CD4-positive, alpha-beta memory T cell (primary cell): ENCODE data around the gene RAPGEF1. TPM values are rescaled to one million over a fixed set of nuclear protein-coding genes. Genes with fewer than 3 reads are reported as not detected.
A peak's percentile ranks its signal among the peaks of the same experiment; 100 is the strongest.

ENCODE experiments used
- CTCF ChIA-PET: fragments of 350-600 bp; sonication (Branson Sonifier 250); formaldehyde crosslinking; loops from one replicate; lab custom pipeline; 2021; ENCODE audit warnings: inconsistent platforms; ENCODE audit not compliant: partially characterized antibody; lab: Charles Lee
- POLR2A ChIA-PET: fragments of 350-600 bp; sonication (Branson Sonifier 250); formaldehyde crosslinking; loops from one replicate; lab custom pipeline; 2021; ENCODE audit not compliant: partially characterized antibody; lab: Charles Lee
- DNase-seq, 5 donors: peaks; one replicate each; pipeline versions ENCODE4 v3.0.0 to v3.0.0-alpha.2; 2020 to 2022; ENCODE audit warnings: mixed read lengths in 1 of 5
- H3K27ac ChIP-seq: one replicate; pipeline ENCODE4 v1.7.0; 2013; ENCODE audit warnings: low read depth, low read length
- H3K27me3 ChIP-seq: 2 replicates; pipeline ENCODE4 v1.7.0; 2013; ENCODE audit warnings: mild to moderate bottlenecking, low read length, moderate library complexity; ENCODE audit not compliant: insufficient read depth
- H3K36me3 ChIP-seq: 2 replicates; pipeline ENCODE4 v1.7.0; 2013; ENCODE audit warnings: mild to moderate bottlenecking, low read length, moderate library complexity; ENCODE audit not compliant: insufficient read depth
- H3K4me1 ChIP-seq: 2 replicates; pipeline ENCODE4 v1.7.0; 2013; ENCODE audit warnings: mild to moderate bottlenecking, low read length, moderate library complexity; ENCODE audit not compliant: insufficient read depth
- H3K4me3 ChIP-seq, 2 donors: one replicate each; pipeline ENCODE4 v1.7.0; 2013; ENCODE audit warnings: low read length in 2 of 2, mild to moderate bottlenecking in 1 of 2
- H3K9me3 ChIP-seq, 2 donors: one replicate each; pipeline ENCODE4 v1.7.0; 2013; ENCODE audit warnings: low read length in 2 of 2, control low read depth in 1 of 2; ENCODE audit not compliant: control insufficient read depth in 1 of 2
- H3K27ac Mint-ChIP-seq, 7 donors: one replicate each; pipeline ENCODE4 v1.8.0; 2020 to 2021; ENCODE audit warnings: mixed read lengths in 7 of 7, mild to moderate bottlenecking in 6 of 7, inconsistent platforms in 3 of 7, moderate library complexity in 3 of 7
- H3K27me3 Mint-ChIP-seq, 2 donors: one replicate each; pipeline ENCODE4 v1.8.0; 2020 to 2021; ENCODE audit warnings: mixed read lengths in 2 of 2
- H3K36me3 Mint-ChIP-seq, 2 donors: one replicate each; pipeline ENCODE4 v1.8.0; 2020 to 2021; ENCODE audit warnings: mixed read lengths in 2 of 2, inconsistent platforms in 1 of 2, mild to moderate bottlenecking in 1 of 2
- H3K4me1 Mint-ChIP-seq, 4 donors: one replicate each; pipeline ENCODE4 v1.8.0; 2020 to 2021; ENCODE audit warnings: mixed read lengths in 4 of 4, mild to moderate bottlenecking in 1 of 4
- H3K4me3 Mint-ChIP-seq, 8 donors: one replicate each; pipeline ENCODE4 v1.8.0; 2020 to 2021; ENCODE audit warnings: mixed read lengths in 8 of 8, mild to moderate bottlenecking in 7 of 8, moderate library complexity in 6 of 8, inconsistent platforms in 3 of 8
- H3K9me3 Mint-ChIP-seq, 8 donors: one replicate each; pipeline ENCODE4 v1.8.0; 2020 to 2021; ENCODE audit warnings: mixed read lengths in 8 of 8, mild to moderate bottlenecking in 5 of 8, inconsistent platforms in 3 of 8, moderate library complexity in 1 of 8
- intact Hi-C: fragments of 100-400 bp; cut with micrococcal nuclease; formaldehyde crosslinking; loops from one replicate; pipeline ENCODE4 v1.15.1; 2023
- polyA plus RNA-seq, 2 donors: library from polyadenylated mRNA; unstranded; fragments of 300-500 nt; fragmentation: Illumina TruSeq; gene quantifications; one replicate each; pipeline ENCODE4 v1.2.3, GENCODE V29; 2021
- total RNA-seq, 2 experiments: library from RNA; stranded (reverse); gene quantifications; one replicate each; pipeline ENCODE4 v1.2.3, GENCODE V29; 2021

The RAPGEF1 gene
- total and polyA plus RNA-seq, 4 experiments from 2014 or later = 1.5 to 149 (median 76.2) TPM

DNA sequence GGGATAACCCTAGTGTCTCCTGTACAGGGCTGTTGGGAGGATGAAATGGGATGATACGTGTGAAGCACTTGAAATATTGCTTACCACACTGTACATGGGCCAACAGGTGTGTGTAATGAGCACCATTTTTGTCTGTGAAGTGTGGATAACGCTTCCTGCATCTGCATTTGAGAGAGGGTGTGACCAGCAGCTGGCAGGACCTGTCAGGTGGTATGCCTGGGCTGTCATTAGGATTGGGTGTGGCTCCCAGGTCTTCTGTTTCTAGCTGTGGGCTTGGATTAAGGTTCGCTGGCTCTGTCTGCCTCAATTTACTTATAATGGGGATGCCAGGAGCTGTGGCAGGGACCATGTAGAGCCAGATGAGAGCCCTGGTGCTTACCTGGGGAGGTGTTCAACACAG is 120.2 kb downstream of the RAPGEF1 start:
- peaks cover 0 to 20% (median 7%) of the 10 kb centered on the region in 4 donors for H3K4me1 Mint-ChIP-seq
- intact Hi-C loops = no loop called here
- Histone ChIP-seq H3K27me3 (no peaks in the 10 kb centered on the region), H3K27ac (no peak overlapping the region), H3K9me3 (no peaks in the 10 kb centered on the region), H3K4me3 (no peak overlapping the region), H3K4me1 (no peaks in the 10 kb centered on the region), H3K36me3 (peaks cover 78% of the 10 kb centered on the region)
- H3K36me3 Mint-ChIP-seq = peaks cover 51 to 90% of the 10 kb centered on the region in 2 donors
- POLR2A ChIA-PET = interaction anchor here (1.0 to 1.2 kb wide), 2 partner anchors 113 to 120 kb away, joined by 3 read pairs; no protein-coding TSS in a partner anchor
- H3K27me3 Mint-ChIP-seq = no peaks in the 10 kb centered on the region
- H3K9me3 Mint-ChIP-seq = no peaks in the 10 kb centered on the region
- no peak for DNase-seq
- H3K27ac Mint-ChIP-seq = peak overlapping the region in 3 of 7 donors; percentile 10 to 52 (median 43)
- CTCF ChIA-PET = interaction anchor here (0.7 to 1.1 kb wide), 2 partner anchors 23 to 139 kb away, joined by 3 read pairs; no protein-coding TSS in a partner anchor
- no peak overlapping the region for H3K4me3 Mint-ChIP-seq

- no peaks in the 10 kb centered on the region for H3K27me3 Mint-ChIP-seq
- peaks cover 52 to 82% of the 10 kb centered on the region in 2 donors for H3K36me3 Mint-ChIP-seq
- intact Hi-C loops = no loop called here
- Histone ChIP-seq H3K27ac (no peak overlapping the region), H3K4me1 (no peaks in the 10 kb centered on the region), H3K27me3 (no peaks in the 10 kb centered on the region), H3K9me3 (no peaks in the 10 kb centered on the region), H3K4me3 (no peak overlapping the region), H3K36me3 (peaks cover 70% of the 10 kb centered on the region)
- ChIA-PET CTCF (no interaction called here), POLR2A (interaction anchor here (1.0 kb wide), 1 partner anchor 120 kb away, joined by 3 read pairs; no protein-coding TSS in a partner anchor)
- peaks cover 0 to 19% (median 8%) of the 10 kb centered on the region in 4 donors for H3K4me1 Mint-ChIP-seq
- DNase-seq = no peak
- no peaks in the 10 kb centered on the region for H3K9me3 Mint-ChIP-seq
- no peak overlapping the region for H3K4me3 Mint-ChIP-seq
- peak overlapping the region in 4 of 7 donors; percentile 13 to 70 (median 54) for H3K27ac Mint-ChIP-seq
Measured at GRCh38 chr9:131618785-131619184, 121.1 kb downstream of the RAPGEF1 start.

DNA sequence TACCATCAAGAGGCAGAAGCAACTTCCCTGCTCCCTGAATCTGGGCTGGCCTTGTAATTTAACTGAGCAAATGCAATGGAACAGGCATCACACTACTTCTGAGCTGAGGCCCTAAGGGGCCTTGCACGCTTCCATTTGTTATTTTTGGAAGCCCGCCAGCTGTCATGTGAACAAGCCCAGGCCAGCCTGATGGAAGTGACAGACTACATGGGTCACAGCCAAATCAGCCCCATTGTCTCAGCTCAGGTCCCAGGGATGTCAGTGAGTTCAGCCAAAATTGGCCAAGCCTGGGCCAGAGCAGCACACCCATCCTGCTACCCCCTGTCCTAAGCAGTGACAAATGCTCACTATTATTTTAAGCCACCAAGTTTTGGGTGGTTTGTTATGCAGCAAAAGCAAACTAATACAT is 121.8 kb downstream of the RAPGEF1 start:
- no peak overlapping the region for H3K27ac ChIP-seq
- no peaks in the 10 kb centered on the region for H3K27me3 Mint-ChIP-seq
- H3K36me3 ChIP-seq = peaks cover 74% of the 10 kb centered on the region
- no peaks in the 10 kb centered on the region for H3K27me3 ChIP-seq
- H3K4me3 ChIP-seq = no peak overlapping the region
- no peak for DNase-seq
- H3K4me1 ChIP-seq = no peaks in the 10 kb centered on the region
- CTCF ChIA-PET = interaction anchor here (1.0 kb wide), 2 partner anchors 28 to 122 kb away, joined by 3 read pairs; no protein-coding TSS in a partner anchor
- H3K4me3 Mint-ChIP-seq = no peak overlapping the region
- H3K27ac Mint-ChIP-seq = peak overlapping the region in 3 of 7 donors; percentile 15 to 79 (median 46)
- H3K9me3 Mint-ChIP-seq = no peaks in the 10 kb centered on the region
- POLR2A ChIA-PET = no interaction called here
- peaks cover 59 to 82% of the 10 kb centered on the region in 2 donors for H3K36me3 Mint-ChIP-seq
- intact Hi-C loops = no loop called here
- H3K4me1 Mint-ChIP-seq = peaks cover 0 to 22% (median 10%) of the 10 kb centered on the region in 4 donors
- H3K9me3 ChIP-seq = no peaks in the 10 kb centered on the region

GRCh38 chr9:131617611-131618010 is 122.3 kb downstream of the RAPGEF1 start:
- CTCF ChIA-PET = interaction anchor here (1.0 kb wide), 2 partner anchors 27 to 123 kb away, joined by 3 read pairs; no protein-coding TSS in a partner anchor
- POLR2A ChIA-PET = no interaction called here
- H3K36me3 Mint-ChIP-seq = peaks cover 61 to 83% of the 10 kb centered on the region in 2 donors
- peak overlapping the region in 2 of 7 donors; percentile 46 to 79 for H3K27ac Mint-ChIP-seq
- no peak overlapping the region for H3K4me3 Mint-ChIP-seq
- Histone ChIP-seq H3K27ac (no peak overlapping the region), H3K4me3 (no peak overlapping the region), H3K36me3 (peaks cover 79% of the 10 kb centered on the region), H3K4me1 (no peaks in the 10 kb centered on the region), H3K9me3 (no peaks in the 10 kb centered on the region), H3K27me3 (no peaks in the 10 kb centered on the region)
- intact Hi-C loops = no loop called here
- H3K27me3 Mint-ChIP-seq = no peaks in the 10 kb centered on the region
- no peak for DNase-seq
- peaks cover 0 to 22% (median 12%) of the 10 kb centered on the region in 4 donors for H3K4me1 Mint-ChIP-seq
- H3K9me3 Mint-ChIP-seq = no peaks in the 10 kb centered on the region

GRCh38 chr9:131616983-131617604 is 122.8 kb downstream of the RAPGEF1 start:
- CTCF ChIA-PET = interaction anchor here (1.0 kb wide), 1 partner anchor 27 kb away, joined by 3 read pairs; no protein-coding TSS in a partner anchor
- Mint-ChIP-seq H3K9me3 (no peaks in the 10 kb centered on the region), H3K27ac (peak overlapping the region in 3 of 7 donors; percentile 0 to 60 (median 19))

GRCh38 chr9:131614340-131614915 is 125.4 kb downstream of the RAPGEF1 start:
- Mint-ChIP-seq H3K4me1 (peaks cover 0 to 19% (median 7%) of the 10 kb centered on the region in 4 donors), H3K4me3 (no peak overlapping the region), H3K9me3 (no peaks in the 10 kb centered on the region), H3K36me3 (peaks cover 50 to 81% of the 10 kb centered on the region in 2 donors), H3K27ac (peak overlapping the region in 1 of 7 donors; percentile 46), H3K27me3 (no peaks in the 10 kb centered on the region)
- intact Hi-C loops = loop anchor here (5.0 kb wide), 1 partner anchor 33 kb away; no protein-coding TSS in a partner anchor
- no peak overlapping the region for H3K4me3 ChIP-seq
- no peak for DNase-seq
- ChIA-PET POLR2A (interaction anchor here (0.6 kb wide), 1 partner anchor 39 kb away, joined by 5 read pairs; no protein-coding TSS in a partner anchor), CTCF (interaction anchor here (0.7 to 1.5 kb wide), 2 partner anchors 29 to 126 kb away, joined by 3 to 4 read pairs; no protein-coding TSS in a partner anchor)
- no peaks in the 10 kb centered on the region for H3K9me3 ChIP-seq
- H3K36me3 ChIP-seq = peaks cover 66% of the 10 kb centered on the region
- H3K27me3 ChIP-seq = no peaks in the 10 kb centered on the region
- H3K4me1 ChIP-seq = no peaks in the 10 kb centered on the region
- H3K27ac ChIP-seq = no peak overlapping the region

More at GRCh38 chr9:131616983-131617604, 122.8 kb downstream of the RAPGEF1 start:
- no peaks in the 10 kb centered on the region for H3K9me3 ChIP-seq
- H3K27me3 ChIP-seq = no peaks in the 10 kb centered on the region
- peaks cover 83% of the 10 kb centered on the region for H3K36me3 ChIP-seq
- no peak overlapping the region for H3K27ac ChIP-seq
- H3K27me3 Mint-ChIP-seq = no peaks in the 10 kb centered on the region
- no peaks in the 10 kb centered on the region for H3K4me1 ChIP-seq
- POLR2A ChIA-PET = no interaction called here
- H3K4me3 Mint-ChIP-seq = no peak overlapping the region
- peaks cover 0 to 21% (median 13%) of the 10 kb centered on the region in 4 donors for H3K4me1 Mint-ChIP-seq
- H3K4me3 ChIP-seq = no peak overlapping the region
- intact Hi-C loops = no loop called here
- H3K36me3 Mint-ChIP-seq = peaks cover 61 to 84% of the 10 kb centered on the region in 2 donors
- no peak for DNase-seq

DNA sequence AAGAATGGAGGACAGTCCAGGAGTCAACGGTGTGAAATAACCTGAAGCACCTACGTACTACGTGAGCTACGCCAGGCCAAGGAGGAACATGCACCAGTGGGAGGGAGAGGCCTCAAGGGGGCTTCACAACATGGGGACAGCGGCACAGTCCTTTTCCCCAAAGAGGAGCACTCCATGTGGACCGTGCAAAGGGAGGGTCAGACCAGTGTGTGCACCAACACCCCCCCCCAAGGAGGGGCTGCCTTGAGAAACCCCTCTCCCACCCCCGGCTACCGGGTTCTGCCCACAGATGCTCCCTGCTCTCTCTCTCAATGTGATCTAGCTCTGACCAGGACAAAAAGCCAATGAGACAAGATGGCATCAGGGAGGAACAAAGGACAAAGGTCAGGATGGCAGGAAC is 126.0 kb downstream of the RAPGEF1 start:
- Mint-ChIP-seq H3K27me3 (no peaks in the 10 kb centered on the region), H3K4me1 (peaks cover 0 to 19% (median 6%) of the 10 kb centered on the region in 4 donors), H3K27ac (no peak overlapping the region), H3K9me3 (no peaks in the 10 kb centered on the region), H3K36me3 (peaks cover 51 to 81% of the 10 kb centered on the region in 2 donors), H3K4me3 (no peak overlapping the region)
- H3K4me1 ChIP-seq = no peaks in the 10 kb centered on the region
- POLR2A ChIA-PET = interaction anchor here (0.6 kb wide), 1 partner anchor 39 kb away, joined by 5 read pairs; no protein-coding TSS in a partner anchor
- H3K9me3 ChIP-seq = no peaks in the 10 kb centered on the region
- DNase-seq = no peak
- no peak overlapping the region for H3K4me3 ChIP-seq
- intact Hi-C loops = loop anchor here (5.0 kb wide), 1 partner anchor 33 kb away; no protein-coding TSS in a partner anchor
- no peaks in the 10 kb centered on the region for H3K27me3 ChIP-seq
- CTCF ChIA-PET = interaction anchor here (0.7 to 1.5 kb wide), 2 partner anchors 28 to 127 kb away, joined by 3 to 4 read pairs; no protein-coding TSS in a partner anchor
- no peak overlapping the region for H3K27ac ChIP-seq
- peaks cover 66% of the 10 kb centered on the region for H3K36me3 ChIP-seq
